Activated naive CD8-positive, alpha-beta T cell treated with anti-CD3 and anti-CD28 coated beads, Interleukin-2, amount 50 U/mL, for 24 hours (primary cell): ENCODE measurements around the gene TSTD2.

Source experiments
- ATAC-seq: fragments of 150-1000 bp; cut with Tn5 transposase; one replicate; pipeline ENCODE4 v1.10.0; 2021
- DNase-seq: peaks from one replicate; pipeline ENCODE4 v3.0.0; 2021
- H3K27ac Mint-ChIP-seq: one replicate; pipeline ENCODE4 v1.8.0; 2021; ENCODE audit warnings: mild to moderate bottlenecking, mixed read lengths
- H3K27me3 Mint-ChIP-seq: one replicate; pipeline ENCODE4 v1.8.0; 2021; ENCODE audit warnings: mixed read lengths
- H3K36me3 Mint-ChIP-seq: one replicate; pipeline ENCODE4 v1.8.0; 2021; ENCODE audit warnings: low read depth, mixed read lengths
- H3K4me1 Mint-ChIP-seq: one replicate; pipeline ENCODE4 v1.8.0; 2021; ENCODE audit warnings: mixed read lengths
- H3K4me3 Mint-ChIP-seq: one replicate; pipeline ENCODE4 v1.8.0; 2021; ENCODE audit warnings: mild to moderate bottlenecking, moderate library complexity, mixed read lengths
- H3K9me3 Mint-ChIP-seq: one replicate; pipeline ENCODE4 v1.8.0; 2021; ENCODE audit warnings: mixed read lengths

Gene TSTD2

DNA sequence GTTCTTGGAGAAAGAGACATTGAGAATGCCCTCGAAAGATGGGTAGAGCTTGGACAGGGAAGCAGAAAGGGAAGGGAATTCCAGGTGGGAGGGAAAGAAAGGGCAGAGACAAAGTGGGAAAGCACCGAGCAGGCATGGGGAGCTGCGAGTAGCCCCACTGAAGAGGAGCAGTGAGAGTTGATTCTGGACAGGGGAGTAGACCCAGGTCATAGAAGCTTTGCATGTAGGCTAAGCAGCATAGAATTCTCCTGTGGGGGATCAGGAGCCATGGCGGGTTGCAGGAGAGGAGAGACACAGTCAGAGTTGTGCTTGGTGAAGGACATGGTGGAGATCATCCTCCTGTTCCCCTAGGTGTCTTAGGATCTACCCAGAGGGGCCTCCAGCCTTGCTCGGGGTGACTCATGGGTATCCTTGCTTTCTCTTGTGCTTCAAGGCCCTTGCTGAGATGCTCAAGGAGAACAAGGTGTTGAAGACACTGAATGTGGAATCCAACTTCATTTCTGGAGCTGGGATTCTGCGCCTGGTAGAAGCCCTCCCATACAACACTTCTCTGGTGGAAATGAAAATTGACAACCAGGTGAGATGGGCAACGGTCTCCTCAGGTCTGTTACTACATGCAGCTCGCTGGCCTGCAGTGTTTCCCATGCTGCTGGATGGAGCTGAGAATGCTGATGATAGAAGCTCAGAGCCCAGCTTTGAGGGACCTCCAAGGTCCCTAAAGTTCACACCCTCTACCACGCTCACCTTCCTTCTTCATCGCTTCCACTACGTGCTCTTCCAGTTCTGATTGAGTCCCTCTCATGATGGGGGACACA lies 64.5 kb downstream of the TSTD2 start:
- peaks cover 6% of the 10 kb centered on the region for H3K4me1 Mint-ChIP-seq
- DNase-seq = no peak
- no peak for ATAC-seq
- peaks cover 4% of the 10 kb centered on the region for H3K27me3 Mint-ChIP-seq
- H3K4me3 Mint-ChIP-seq = no peak overlapping the region
- H3K27ac Mint-ChIP-seq = no peak overlapping the region
- H3K9me3 Mint-ChIP-seq = peaks cover 2% of the 10 kb centered on the region
- H3K36me3 Mint-ChIP-seq = no peaks in the 10 kb centered on the region

DNA sequence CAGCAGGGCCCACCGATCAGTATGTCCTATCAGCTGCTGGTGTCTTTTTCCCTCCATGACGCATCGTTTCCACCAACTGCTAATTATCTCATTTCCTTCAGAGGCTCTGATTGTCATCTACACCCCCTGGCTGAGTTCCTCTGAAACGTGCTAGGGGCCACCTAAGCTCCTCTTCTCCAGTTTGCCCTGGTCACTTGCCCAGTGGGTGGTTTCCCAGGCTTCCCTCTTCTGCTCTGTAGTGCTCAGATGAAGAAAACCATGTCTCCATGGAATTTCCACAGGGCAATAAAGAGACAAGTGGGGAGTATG lies 65.3 kb downstream of the TSTD2 start:
- Mint-ChIP-seq H3K9me3 (no peaks in the 10 kb centered on the region), H3K36me3 (no peaks in the 10 kb centered on the region), H3K4me3 (no peak overlapping the region), H3K27me3 (peaks cover 4% of the 10 kb centered on the region), H3K27ac (no peak overlapping the region), H3K4me1 (peaks cover 4% of the 10 kb centered on the region)
- DNase-seq = no peak
- peak; percentile 20 for ATAC-seq

DNA sequence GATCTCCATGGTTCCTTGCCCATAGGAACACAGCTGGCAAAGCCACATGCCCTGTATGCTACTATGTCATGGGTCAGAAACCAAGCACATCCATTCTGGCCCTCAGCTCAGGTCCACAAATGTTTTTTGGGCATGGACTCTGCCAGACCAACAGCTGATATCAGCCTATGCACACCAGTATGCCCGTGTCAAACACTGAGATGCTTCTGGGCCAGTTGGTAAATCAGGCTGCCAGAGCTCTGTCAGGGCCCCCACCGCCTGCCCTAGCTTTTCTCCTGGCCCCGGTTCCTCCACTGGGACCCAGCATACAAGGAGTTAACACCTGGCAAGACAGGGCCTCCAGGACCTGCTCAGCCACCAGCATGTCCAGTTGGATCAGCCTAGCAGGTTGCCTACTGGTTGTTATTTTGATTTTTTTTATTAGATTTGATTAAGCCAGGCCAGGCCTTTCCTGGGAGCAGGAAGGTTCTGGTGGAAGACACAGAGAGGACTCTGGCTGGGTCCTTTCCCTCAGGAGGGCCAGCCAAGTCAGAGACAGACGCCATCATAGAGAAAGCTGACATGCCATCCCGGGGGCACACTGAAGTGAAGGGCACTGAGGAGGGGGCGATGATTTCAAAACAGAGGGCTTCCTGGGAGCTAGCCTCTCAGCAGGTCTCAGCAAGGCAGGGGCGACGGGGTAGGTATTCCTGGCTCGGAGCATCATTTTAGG lies 65.8 kb downstream of the TSTD2 start:
- Mint-ChIP-seq H3K27ac (no peak overlapping the region), H3K9me3 (no peaks in the 10 kb centered on the region), H3K36me3 (no peaks in the 10 kb centered on the region), H3K27me3 (peaks cover 4% of the 10 kb centered on the region), H3K4me3 (no peak overlapping the region), H3K4me1 (peaks cover 4% of the 10 kb centered on the region)
- ATAC-seq = no peak
- DNase-seq = no peak

- no peaks in the 10 kb centered on the region for H3K36me3 Mint-ChIP-seq
- peaks cover 4% of the 10 kb centered on the region for H3K27me3 Mint-ChIP-seq
Measured at GRCh38 chr9:97565262-97565661, 67.9 kb downstream of the TSTD2 start.

GRCh38 chr9:97564291-97565175 lies 68.6 kb downstream of the TSTD2 start:
- no peak for DNase-seq
- Mint-ChIP-seq H3K4me1 (peaks cover 5% of the 10 kb centered on the region), H3K9me3 (no peaks in the 10 kb centered on the region), H3K4me3 (no peak overlapping the region), H3K27ac (no peak overlapping the region), H3K36me3 (no peaks in the 10 kb centered on the region), H3K27me3 (peaks cover 6% of the 10 kb centered on the region)
- no peak for ATAC-seq

More at GRCh38 chr9:97565262-97565661, 67.9 kb downstream of the TSTD2 start:
- no peak overlapping the region for H3K27ac Mint-ChIP-seq
- ATAC-seq = no peak
- H3K4me3 Mint-ChIP-seq = no peak overlapping the region
- DNase-seq = no peak
- H3K4me1 Mint-ChIP-seq = peaks cover 4% of the 10 kb centered on the region
- H3K9me3 Mint-ChIP-seq = no peaks in the 10 kb centered on the region

GRCh38 chr9:97563458-97564135 lies 69.6 kb downstream of the TSTD2 start:
- no peak overlapping the region for H3K4me3 Mint-ChIP-seq
- H3K9me3 Mint-ChIP-seq = no peaks in the 10 kb centered on the region
- peaks cover 7% of the 10 kb centered on the region for H3K27me3 Mint-ChIP-seq
- peaks cover 10% of the 10 kb centered on the region for H3K4me1 Mint-ChIP-seq
- no peak overlapping the region for H3K27ac Mint-ChIP-seq
- H3K36me3 Mint-ChIP-seq = no peaks in the 10 kb centered on the region
- ATAC-seq (no peak), DNase-seq (no peak)

DNA sequence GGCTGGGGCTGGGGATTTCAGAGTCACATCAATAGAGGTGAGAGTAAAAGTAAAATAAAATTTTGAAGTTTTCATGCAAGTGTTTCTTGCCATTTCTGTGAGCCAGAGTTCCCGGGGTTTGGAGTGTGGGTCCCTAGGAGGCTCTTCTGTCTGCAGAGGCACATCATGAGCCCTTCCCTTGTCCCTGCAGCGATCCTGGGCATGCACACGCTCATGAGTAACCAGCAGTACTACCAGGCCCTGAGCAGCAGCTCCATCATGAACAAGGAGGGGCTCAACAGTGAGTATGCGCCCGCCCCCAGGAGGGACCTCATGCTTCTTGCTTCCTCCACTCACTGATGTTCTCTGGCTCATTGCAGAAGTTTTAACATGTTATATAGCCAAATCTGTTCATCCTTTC lies 70.6 kb downstream of the TSTD2 start:
- no peak overlapping the region for H3K4me3 Mint-ChIP-seq
- DNase-seq (no peak), ATAC-seq (no peak)
- no peaks in the 10 kb centered on the region for H3K9me3 Mint-ChIP-seq
- no peaks in the 10 kb centered on the region for H3K36me3 Mint-ChIP-seq
- no peak overlapping the region for H3K27ac Mint-ChIP-seq
- peaks cover 6% of the 10 kb centered on the region for H3K4me1 Mint-ChIP-seq
- peaks cover 7% of the 10 kb centered on the region for H3K27me3 Mint-ChIP-seq

- H3K27me3 Mint-ChIP-seq = peaks cover 10% of the 10 kb centered on the region
- DNase-seq = no peak
- no peaks in the 10 kb centered on the region for H3K36me3 Mint-ChIP-seq
- H3K9me3 Mint-ChIP-seq = no peaks in the 10 kb centered on the region
- no peak for ATAC-seq
- peaks cover 6% of the 10 kb centered on the region for H3K4me1 Mint-ChIP-seq
- H3K4me3 Mint-ChIP-seq = no peak overlapping the region
- H3K27ac Mint-ChIP-seq = no peak overlapping the region
Measured at GRCh38 chr9:97561501-97561900, 71.7 kb downstream of the TSTD2 start.

DNA sequence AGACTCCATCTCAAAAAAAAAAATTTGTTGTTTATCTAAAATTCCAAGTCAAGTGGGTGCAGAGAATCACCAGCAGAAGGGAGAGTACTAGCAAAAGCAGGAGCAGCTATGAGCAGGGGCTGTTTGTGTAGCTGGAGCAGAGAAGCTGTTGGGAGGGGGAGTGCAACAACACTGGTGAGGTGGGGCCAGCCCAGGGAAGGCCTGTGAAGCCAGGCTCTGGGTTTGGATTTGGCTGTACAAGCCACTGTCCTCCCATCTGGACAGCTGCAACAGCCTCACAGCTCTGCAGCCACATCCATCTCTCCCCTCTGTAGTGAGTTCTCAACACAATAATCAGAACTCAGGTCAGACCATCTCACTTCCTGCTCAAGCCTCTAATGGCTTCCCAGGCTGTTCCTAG lies 72.3 kb downstream of the TSTD2 start:
- Mint-ChIP-seq H3K27me3 (peaks cover 13% of the 10 kb centered on the region), H3K27ac (no peak overlapping the region), H3K9me3 (no peaks in the 10 kb centered on the region), H3K36me3 (no peaks in the 10 kb centered on the region), H3K4me1 (peaks cover 6% of the 10 kb centered on the region), H3K4me3 (no peak overlapping the region)
- DNase-seq (no peak), ATAC-seq (no peak)

GRCh38 chr9:97560154-97560553 lies 73.0 kb downstream of the TSTD2 start:
- ATAC-seq = no peak
- no peak overlapping the region for H3K27ac Mint-ChIP-seq

DNA sequence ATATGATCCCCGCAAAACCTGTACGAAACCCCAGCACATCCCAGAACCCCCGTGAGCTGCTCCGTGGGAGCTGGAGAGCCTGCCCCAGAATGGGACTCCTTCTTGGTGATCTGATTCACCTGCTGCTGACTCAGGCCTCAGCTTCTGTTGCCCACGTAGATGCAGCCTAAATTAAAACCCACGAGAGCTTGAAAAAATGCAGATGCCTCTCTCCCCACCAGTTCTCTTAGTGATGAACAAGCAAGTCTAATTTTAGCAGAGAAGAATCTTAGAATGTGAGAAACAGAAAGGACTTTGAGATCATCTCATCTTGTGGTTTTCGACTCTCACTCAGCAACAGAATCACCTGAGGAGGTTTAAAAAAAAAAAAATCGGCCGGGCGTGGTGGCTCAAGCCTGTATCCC lies 74.1 kb downstream of the TSTD2 start:
- Mint-ChIP-seq H3K27me3 (peaks cover 14% of the 10 kb centered on the region), H3K27ac (no peak overlapping the region), H3K36me3 (no peaks in the 10 kb centered on the region), H3K4me1 (peaks cover 6% of the 10 kb centered on the region), H3K9me3 (no peaks in the 10 kb centered on the region), H3K4me3 (no peak overlapping the region)
- DNase-seq (no peak), ATAC-seq (peak; percentile 42)

More at GRCh38 chr9:97560154-97560553, 73.0 kb downstream of the TSTD2 start:
- peaks cover 13% of the 10 kb centered on the region for H3K27me3 Mint-ChIP-seq
- no peak for DNase-seq
- no peaks in the 10 kb centered on the region for H3K9me3 Mint-ChIP-seq
- H3K4me1 Mint-ChIP-seq = peaks cover 6% of the 10 kb centered on the region
- H3K36me3 Mint-ChIP-seq = no peaks in the 10 kb centered on the region
- H3K4me3 Mint-ChIP-seq = no peak overlapping the region

DNA sequence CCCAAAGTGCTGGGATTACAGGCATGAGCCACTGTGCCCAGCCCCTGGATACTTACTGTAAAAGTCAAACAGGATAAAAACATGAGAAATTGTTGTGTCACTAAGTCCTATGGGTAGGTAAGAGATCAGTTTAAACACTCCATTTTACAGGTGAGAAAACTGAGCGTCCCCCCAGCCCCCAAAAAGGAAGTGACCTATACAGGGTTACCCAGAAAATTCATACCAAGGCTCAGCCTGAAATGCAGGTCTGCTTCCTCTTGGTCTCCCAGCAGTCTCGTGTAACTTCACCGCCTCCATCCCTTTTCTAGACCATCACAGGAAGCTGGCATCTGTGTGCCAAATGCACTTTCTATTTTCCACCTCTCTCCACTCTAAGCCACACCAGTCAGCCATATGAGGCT lies 74.5 kb downstream of the TSTD2 start:
- no peak for ATAC-seq
- DNase-seq = no peak
- peaks cover 15% of the 10 kb centered on the region for H3K27me3 Mint-ChIP-seq
- no peaks in the 10 kb centered on the region for H3K9me3 Mint-ChIP-seq
- H3K27ac Mint-ChIP-seq = no peak overlapping the region
- no peak overlapping the region for H3K4me3 Mint-ChIP-seq
- no peaks in the 10 kb centered on the region for H3K36me3 Mint-ChIP-seq
- peaks cover 6% of the 10 kb centered on the region for H3K4me1 Mint-ChIP-seq

- Mint-ChIP-seq H3K4me3 (no peak overlapping the region), H3K27me3 (peaks cover 15% of the 10 kb centered on the region), H3K4me1 (peaks cover 6% of the 10 kb centered on the region), H3K36me3 (no peaks in the 10 kb centered on the region), H3K9me3 (no peaks in the 10 kb centered on the region), H3K27ac (no peak overlapping the region)
- DNase-seq (no peak), ATAC-seq (no peak)
Measured at GRCh38 chr9:97557606-97558095, 75.5 kb downstream of the TSTD2 start.
